Mesothelial cell of epicardium (in vitro differentiated cells): ENCODE data around the gene C13orf42. TPM values are rescaled to one million over a fixed set of nuclear protein-coding genes. Genes with fewer than 3 reads are reported as not detected.

Experiments used
- DNase-seq, 2 experiments: peaks; one replicate each; pipeline ENCODE4 v3.0.0; 2021; ENCODE audit warnings: low spot score in 2 of 2; ENCODE audit not compliant: unreplicated experiment in 2 of 2
- H3K27ac Mint-ChIP-seq: 2 replicates; pipeline ENCODE4 v1.8.0; 2021; ENCODE audit warnings: mixed read lengths
- H3K27me3 Mint-ChIP-seq: 2 replicates; pipeline ENCODE4 v1.8.0; 2021; ENCODE audit warnings: low read depth, mixed read lengths
- H3K36me3 Mint-ChIP-seq: 2 replicates; pipeline ENCODE4 v1.8.0; 2021; ENCODE audit warnings: mixed read lengths
- H3K4me1 Mint-ChIP-seq: 2 replicates; pipeline ENCODE4 v1.8.0; 2021; ENCODE audit warnings: mixed read lengths
- H3K4me3 Mint-ChIP-seq: 2 replicates; pipeline ENCODE4 v1.8.0; 2021; ENCODE audit warnings: mild to moderate bottlenecking, moderate library complexity, mixed read lengths
- H3K9me3 Mint-ChIP-seq: 2 replicates; pipeline ENCODE4 v1.8.0; 2021; ENCODE audit warnings: mixed read lengths
- CTCF ChIP-seq: fragments of 200-600 bp; sonication (generic); IDR thresholded peaks from one replicate; pipeline ENCODE4 v1.5.0; 2021; ENCODE audit warnings: antibody characterized with exemption; ENCODE audit not compliant: unreplicated experiment
- total RNA-seq: library from RNA; stranded (reverse); gene quantifications from 3 replicates; pipeline ENCODE4 v1.2.1, GENCODE V29; 2021

Gene C13orf42
- total RNA-seq, 1 donor from 2014 or later = not detected

- peaks cover 31% of the 10 kb centered on the region for H3K27me3 Mint-ChIP-seq
- no peak overlapping the region for H3K4me3 Mint-ChIP-seq
- peaks cover 2% of the 10 kb centered on the region for H3K4me1 Mint-ChIP-seq
- no peak for TF ChIP-seq CTCF
- peak in 1 of 2 experiments; percentile 64 for DNase-seq
- H3K36me3 Mint-ChIP-seq = no peaks in the 10 kb centered on the region
- no peaks in the 10 kb centered on the region for H3K9me3 Mint-ChIP-seq
- no peak overlapping the region for H3K27ac Mint-ChIP-seq
Measured at GRCh38 chr13:51148952-51149573, 38.0 kb upstream of the C13orf42 start.

- H3K4me1 Mint-ChIP-seq = peaks cover 2% of the 10 kb centered on the region
- no peak for TF ChIP-seq CTCF
- H3K9me3 Mint-ChIP-seq = no peaks in the 10 kb centered on the region
- no peak overlapping the region for H3K4me3 Mint-ChIP-seq
- peaks cover 31% of the 10 kb centered on the region for H3K27me3 Mint-ChIP-seq
- no peaks in the 10 kb centered on the region for H3K36me3 Mint-ChIP-seq
- no peak for DNase-seq
- no peak overlapping the region for H3K27ac Mint-ChIP-seq
Measured at GRCh38 chr13:51148223-51148951, 37.3 kb upstream of the C13orf42 start.

- H3K36me3 Mint-ChIP-seq = no peaks in the 10 kb centered on the region
- H3K9me3 Mint-ChIP-seq = no peaks in the 10 kb centered on the region
- H3K4me1 Mint-ChIP-seq = peaks cover 2% of the 10 kb centered on the region
- no peak overlapping the region for H3K4me3 Mint-ChIP-seq
- H3K27ac Mint-ChIP-seq = no peak overlapping the region
- DNase-seq = no peak
- H3K27me3 Mint-ChIP-seq = peaks cover 25% of the 10 kb centered on the region
- no peak for TF ChIP-seq CTCF
Measured at GRCh38 chr13:51147732-51148131, 36.7 kb upstream of the C13orf42 start.

GRCh38 chr13:51146667-51147066 is 35.6 kb upstream of the C13orf42 start:
- DNase-seq = no peak
- Mint-ChIP-seq H3K27me3 (peaks cover 20% of the 10 kb centered on the region), H3K27ac (no peak overlapping the region), H3K9me3 (no peaks in the 10 kb centered on the region), H3K4me1 (peaks cover 2% of the 10 kb centered on the region), H3K4me3 (no peak overlapping the region), H3K36me3 (no peaks in the 10 kb centered on the region)
- no peak for TF ChIP-seq CTCF

- Mint-ChIP-seq H3K27ac (no peak overlapping the region), H3K4me3 (no peak overlapping the region), H3K4me1 (peaks cover 2% of the 10 kb centered on the region), H3K36me3 (no peaks in the 10 kb centered on the region), H3K9me3 (no peaks in the 10 kb centered on the region), H3K27me3 (peaks cover 5% of the 10 kb centered on the region)
- no peak for TF ChIP-seq CTCF
- DNase-seq = no peak
Measured at GRCh38 chr13:51137250-51137649, 26.2 kb upstream of the C13orf42 start.
